NCI-H128 (cell line): ENCODE measurements around the gene MED15.
"Not testable (repeated sequence)": the region's sequence is repeated elsewhere in the genome, so short reads cannot be mapped to it uniquely, and the experiment has no call there.

Source experiments
- DNase-seq: peaks from one replicate; lab custom pipeline; 2025; ENCODE audit not compliant: unreplicated experiment; lab: John Stamatoyannopoulos, UW

Gene MED15

DNA sequence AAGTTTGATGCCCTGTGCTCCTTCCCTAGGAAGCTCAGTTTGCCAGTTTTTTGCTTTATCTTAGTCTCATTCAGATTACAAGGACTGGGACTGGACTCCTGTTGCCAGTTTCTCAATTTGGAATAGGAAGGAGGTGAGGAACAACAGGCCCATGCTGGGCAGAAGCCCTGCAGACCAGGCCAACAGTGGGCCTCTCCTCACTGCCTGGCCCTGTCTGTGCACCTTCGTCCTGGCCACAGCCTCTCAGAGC lies 23.7 kb downstream of the MED15 start:
- no peak for DNase-seq

DNA sequence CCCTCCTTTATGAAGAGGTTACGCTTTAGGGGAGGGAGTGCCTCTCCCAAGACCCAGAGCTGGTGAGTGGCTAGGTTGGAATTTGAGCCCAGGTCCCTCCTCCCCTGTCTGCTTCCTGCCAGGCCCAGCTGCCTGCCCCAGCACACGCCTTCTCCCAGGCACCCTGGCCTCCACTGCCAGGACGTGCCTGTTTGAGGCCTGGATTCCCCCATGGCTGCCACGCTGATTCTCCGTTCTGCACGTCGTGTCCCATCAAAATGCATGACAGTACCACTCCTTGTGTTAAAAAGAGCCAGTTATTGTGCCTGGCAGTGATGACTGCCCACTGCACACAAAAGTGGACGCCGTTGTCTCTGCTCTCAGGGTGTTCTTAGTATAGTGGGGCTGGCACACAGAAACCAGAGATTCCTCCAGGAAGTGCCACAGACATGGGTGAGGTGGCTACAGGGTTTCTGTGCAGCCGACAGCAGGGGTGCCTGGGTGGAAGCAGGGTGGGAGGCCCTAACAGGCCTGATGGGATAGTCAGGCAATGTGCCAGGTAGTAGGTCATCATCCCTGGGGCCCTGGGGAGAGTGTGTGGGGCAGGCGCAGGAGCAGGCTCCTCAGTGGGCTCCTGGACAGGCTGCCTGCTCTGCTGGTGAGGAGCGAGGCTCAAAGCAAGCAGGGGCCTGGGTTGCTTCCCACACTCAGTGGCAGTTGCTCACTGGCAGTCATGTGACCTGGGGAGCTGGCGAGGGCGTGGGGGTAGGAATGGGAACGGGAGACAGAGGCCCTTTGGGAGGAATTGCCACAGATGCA lies 24.2 kb downstream of the MED15 start:
- no peak for DNase-seq

DNA sequence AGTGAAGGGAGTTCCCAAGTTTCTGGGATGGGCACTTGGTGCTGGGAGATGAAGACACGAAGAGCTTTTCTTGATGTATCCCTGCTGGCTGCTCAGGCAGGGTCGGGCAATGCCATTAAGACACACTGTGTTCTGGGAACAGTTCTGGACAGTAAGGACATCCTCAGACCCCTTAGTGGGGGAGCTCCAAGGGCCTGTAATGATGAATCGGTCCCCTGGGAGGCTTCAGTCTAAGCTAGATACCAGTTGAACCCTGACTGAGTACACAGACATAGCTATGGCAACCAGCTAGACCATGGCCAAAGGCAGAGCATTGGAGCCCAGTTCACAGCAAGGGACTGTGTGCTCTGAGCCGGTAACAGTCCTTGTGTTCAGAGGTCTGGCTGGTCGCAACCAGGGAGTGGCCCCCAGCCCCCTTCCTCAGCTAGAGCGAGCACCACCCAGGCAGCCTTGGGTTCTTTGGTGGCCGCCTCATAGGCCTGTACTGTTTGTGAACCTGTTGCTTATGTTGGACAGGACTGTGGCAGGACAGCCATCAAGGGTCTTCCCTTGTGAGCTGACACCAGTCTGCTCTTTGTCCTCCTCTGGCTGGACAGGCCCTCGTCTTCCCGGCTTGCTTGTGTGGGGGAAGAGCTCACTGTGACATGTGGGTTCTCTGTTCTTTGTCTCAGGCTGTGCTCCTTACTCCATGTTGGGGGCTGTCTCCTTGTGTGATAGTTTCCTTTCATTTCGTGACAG lies 25.0 kb downstream of the MED15 start:
- DNase-seq, result no peak

DNA sequence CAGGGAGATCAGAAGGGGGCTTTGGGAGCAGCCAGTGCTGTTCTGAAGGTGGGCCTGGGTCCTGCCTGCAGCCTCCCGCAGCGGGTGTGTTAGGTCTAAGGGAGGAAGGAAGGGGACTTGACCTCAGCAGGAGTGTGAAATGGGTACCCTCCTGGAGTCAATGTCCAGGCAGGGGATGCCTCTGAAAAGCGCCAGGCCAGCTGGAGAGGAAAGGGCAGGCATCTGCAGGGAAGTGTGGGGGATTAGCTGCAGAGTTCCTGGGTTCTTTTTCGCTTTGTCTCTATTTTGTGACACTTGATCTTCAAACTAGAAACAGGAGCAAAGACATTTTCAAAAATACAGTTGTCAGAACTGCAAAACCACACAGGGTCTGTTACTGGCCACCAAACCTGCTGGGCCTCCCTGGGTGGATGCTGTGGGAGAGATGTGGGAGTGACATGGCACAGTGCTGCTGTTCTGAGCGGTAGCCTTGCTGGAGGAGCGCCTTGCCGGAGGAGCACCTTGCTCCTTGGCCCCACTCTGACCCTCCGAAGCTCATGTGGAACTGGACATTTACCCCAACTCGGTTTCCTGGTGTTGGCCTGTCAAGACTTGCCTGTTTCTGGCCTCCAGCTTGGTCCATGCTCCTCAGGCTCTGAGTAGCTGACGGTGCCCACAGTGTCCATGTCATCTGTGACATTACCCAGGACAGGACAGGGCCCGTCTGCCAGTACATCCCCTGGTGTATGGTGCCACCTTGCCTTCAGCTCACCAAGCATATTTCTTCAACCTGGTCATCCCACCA lies 25.9 kb downstream of the MED15 start:
- no peak for DNase-seq

DNA sequence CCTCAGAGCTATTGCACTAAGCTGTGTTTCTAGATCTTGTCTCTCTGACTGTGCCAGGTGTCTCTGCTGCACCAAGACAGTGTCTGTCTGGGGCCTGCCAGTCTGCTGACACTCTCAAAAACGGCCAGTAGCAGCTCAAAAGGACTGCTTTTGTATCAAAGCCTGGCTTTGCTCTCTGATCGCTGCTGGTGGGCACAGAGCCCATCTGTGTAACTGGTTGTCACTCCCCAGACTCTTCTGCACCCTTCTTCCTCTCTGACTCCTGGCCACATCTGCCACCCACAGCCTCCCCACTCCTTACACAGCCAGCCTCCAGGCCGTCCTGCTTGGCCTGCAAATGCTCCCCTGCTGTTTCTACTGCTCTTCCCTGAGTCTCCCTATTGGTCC lies 26.5 kb downstream of the MED15 start:
- no peak for DNase-seq

DNA sequence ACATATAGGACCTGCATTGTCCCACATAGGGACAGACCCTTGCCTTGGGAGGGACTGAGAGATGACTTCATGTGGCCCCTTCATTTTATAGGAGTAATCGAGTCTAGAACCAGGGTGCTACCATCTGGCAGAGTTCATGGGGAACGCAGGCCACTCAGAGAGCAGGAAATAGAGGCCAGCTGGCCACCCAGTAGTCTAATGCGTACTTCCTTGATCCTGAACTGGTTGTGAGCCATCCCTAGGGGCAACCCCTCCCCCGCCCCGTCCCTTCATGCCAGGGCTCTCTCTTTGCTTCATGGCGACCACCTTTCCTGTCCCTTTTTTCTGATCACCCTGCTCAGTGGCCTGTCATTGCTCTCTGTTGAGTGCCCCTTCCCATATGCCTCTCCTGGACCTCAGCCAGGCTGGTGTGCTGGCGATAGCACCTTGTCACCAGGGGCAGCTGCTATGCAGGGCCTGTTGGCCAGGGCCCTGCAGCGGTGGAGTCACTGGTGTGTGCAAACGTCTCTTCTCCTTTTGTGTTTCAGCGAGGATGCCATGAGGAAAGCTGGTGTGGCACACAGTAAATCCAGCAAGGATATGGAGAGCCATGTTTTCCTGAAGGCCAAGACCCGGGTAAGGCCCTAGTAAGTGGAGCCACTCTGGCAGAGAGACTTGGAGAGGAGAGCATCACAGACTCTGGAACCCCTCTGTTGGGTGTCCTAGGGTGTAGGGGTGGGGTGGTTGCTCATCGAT lies 29.3 kb downstream of the MED15 start:
- DNase-seq, result no peak

DNA sequence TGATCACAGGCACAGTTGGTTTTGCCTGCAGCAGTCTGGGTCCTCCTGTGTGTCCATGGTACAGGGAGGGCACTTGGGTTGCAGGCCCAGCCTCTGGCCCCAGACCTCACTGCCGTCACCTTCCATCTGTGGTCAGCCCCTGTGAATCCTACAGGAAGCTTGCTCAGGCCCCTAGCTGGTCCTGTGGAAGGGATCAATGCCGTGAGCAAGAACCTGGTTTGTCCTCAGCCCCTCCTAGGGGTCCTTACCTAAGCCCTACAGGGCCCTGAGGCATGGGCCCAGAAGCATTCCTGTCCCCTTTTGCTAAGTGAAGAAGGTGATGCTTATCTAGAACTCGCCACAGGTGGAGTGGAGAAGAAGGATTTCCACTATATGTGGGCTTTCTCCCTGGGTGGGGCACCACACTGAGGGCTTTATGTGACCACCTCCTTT lies 29.9 kb downstream of the MED15 start:
- DNase-seq, result no peak

DNA sequence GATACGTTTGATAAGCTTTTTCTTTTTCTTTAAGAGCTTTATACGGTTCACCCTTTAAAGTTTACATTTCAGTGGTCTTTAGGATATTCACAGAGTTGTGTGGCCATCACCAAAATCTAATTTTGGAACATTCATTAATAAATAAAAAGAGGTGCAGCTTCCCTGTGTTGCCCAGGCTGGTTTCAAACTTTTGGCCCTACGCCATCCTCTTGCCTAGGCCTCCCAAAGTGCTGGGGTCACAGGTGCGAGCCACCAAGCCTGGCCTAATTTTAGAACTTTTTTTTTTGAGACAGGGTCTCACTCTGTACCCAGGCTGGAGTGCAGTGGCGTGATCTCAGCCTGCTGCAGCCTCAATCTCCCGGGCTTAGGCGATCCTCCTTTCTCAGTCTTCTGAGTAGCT lies 30.6 kb downstream of the MED15 start:
- no peak for DNase-seq

DNA sequence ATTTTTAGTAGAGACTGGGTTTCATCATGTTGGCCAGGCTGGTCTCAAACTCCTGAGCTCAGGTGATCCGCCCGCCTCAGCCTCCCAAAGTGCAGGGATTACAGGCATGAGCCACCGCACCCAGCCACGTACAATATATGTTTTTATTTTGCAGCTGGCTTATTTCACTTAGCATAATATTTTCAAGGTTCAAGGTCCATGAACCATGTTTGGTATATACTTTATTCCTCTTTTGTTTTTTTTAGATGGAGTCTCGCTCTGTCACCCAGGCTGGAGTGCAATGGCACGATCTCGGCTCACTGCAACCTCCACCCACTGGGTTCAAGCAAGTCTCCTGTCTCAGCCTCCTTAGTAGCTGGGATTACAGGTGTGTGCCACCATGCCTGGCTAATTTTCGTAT lies 31.5 kb downstream of the MED15 start:
- DNase-seq, result not testable (repeated sequence)

DNA sequence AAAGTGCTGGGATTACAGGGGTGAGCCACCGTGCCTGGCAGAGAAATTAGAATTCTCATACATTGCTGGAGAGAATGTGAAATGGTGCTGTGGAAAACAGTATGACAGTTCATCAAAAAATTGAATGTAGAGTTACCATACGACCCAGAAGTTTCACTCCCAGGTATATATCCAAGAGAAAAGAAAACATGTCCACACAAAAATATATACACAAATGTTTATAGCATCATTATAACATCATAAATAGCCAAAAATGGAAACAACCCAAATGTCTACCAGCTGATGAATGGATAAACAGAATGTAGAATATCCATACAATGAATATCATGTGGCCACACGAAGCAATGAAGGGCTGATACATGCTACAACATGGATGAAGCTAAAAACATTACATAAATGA lies 34.6 kb downstream of the MED15 start:
- no peak for DNase-seq

DNA sequence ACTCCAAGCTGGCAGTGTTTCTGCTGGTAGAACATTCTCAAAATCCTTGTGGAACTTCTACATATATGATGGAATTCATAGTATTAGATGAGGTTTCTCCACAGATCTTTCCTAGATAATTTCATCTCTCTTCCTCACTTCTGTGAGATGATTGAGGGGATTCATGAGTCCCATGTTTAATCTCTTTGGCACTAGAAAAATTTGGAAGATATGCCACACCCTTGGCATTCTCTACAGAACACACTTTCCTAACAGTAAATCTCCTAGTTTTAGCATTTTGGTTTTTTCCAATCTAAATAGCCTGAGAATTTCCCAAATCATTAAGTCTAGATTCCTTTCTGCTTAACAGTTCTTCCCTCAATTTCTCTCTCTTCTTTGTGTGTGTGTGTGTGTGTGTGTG lies 35.3 kb downstream of the MED15 start:
- no peak for DNase-seq

DNA sequence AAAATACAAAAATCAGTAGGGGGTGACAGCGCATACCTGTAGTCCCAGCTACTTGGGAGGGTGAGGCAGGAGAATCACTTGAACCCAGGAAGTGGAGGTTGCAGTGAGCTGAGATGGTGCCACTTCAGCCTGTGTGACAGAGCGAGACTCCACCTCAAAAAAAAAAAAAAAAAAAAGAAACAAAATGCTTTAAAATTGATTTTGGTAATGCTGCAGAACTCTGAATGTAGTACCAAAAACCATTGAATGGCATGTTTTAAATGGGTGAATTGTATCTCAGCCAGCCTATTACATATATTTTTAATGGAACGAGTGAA lies 37.9 kb downstream of the MED15 start:
- DNase-seq, result not testable (repeated sequence)

DNA sequence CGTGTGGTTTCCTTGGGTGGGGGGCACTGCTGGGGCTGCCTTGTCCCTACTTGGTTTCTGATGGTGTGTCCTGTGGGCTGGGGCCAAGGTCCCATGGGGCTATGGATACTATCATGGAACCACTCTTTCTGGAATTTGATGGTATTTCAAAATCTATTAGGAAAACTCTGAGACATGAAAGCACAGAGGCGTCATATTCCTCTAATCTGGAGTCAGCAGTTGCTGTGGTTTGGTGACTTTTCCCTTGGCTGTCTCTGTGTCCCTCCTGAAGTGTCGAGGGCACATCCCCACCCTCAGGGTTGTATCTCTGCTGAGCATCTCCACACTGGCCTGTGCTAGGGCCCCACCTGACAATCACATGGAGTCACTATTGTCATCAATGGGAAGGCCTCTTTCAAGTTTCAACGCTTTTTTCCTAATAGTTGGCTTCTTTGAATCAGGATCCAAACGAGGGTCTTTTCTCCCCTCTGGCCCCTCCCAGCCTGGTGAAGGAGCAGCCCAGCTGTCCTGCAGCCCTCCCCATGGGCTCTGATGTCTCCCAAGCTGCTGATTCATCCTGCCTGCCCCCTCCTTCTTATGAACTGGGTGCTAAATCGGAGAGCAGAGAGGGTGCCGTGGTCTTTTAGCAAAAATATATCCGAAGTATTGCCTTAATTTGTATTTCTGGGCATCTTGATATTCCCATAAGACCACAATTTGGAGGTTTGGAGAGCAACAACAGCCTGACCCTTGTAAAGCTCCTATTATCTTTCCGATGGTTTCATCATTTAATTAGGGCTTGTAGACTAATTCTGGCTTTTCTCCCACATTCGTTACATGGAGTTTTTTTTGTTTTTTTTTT lies 38.5 kb downstream of the MED15 start:
- DNase-seq, result no peak

DNA sequence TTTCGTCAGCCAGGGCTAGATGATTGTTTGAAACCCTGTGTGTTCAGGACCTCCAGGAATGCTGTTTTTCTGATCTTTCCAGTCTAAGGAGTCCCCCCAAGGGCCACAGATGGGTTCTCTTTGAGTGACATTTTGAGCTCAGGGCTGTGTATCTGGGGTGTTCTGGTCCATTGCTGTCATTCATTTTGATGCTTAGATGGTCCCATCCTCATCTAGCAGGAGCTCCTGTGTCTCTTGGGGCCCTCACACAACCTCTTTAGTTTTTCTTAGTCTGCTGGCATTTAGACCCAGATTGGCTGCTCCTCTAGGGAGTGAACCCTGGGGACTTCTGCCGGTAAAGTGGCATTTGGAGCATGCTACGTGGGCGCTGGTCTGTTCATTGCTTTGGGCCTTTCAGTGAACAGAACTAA lies 39.1 kb downstream of the MED15 start:
- no peak for DNase-seq

DNA sequence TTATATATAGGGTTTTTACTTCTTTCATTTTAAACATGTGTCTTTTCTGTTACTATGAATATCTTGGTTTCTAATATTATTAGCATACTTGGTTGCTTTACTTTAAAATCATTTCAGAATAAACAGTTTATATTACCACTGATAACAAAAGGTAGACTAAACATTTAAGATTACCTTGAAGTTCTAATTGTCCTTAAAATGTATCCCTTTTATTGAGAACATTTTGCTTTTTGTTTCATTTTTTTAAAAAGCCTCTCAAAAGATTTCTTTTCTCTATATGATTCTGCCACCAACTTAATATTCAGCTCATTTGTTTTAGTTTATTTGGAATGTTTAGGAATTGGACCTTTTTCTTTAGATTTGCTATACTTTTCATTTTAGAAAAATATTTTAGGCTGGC lies 39.6 kb downstream of the MED15 start:
- DNase-seq, result no peak

DNA sequence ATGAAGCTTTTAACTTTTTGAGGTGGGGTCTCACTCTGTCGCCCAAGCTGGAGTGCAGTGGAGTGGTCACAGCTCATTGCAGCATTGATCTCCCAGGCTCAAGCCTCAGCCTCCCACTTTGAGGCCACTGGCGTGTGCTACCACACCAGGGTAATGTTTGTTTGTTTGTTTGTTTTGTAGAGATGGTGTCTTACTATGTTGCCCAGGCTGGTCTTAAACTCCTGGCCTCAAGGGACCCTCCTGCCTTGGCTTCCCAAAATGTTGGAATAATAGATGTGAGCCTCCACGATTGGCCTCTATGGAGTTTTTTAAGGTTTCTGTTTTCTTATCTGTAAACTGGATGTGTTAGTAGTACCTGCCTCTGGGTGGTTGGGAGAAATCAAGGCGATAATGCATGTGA lies 41.4 kb downstream of the MED15 start:
- no peak for DNase-seq

DNA sequence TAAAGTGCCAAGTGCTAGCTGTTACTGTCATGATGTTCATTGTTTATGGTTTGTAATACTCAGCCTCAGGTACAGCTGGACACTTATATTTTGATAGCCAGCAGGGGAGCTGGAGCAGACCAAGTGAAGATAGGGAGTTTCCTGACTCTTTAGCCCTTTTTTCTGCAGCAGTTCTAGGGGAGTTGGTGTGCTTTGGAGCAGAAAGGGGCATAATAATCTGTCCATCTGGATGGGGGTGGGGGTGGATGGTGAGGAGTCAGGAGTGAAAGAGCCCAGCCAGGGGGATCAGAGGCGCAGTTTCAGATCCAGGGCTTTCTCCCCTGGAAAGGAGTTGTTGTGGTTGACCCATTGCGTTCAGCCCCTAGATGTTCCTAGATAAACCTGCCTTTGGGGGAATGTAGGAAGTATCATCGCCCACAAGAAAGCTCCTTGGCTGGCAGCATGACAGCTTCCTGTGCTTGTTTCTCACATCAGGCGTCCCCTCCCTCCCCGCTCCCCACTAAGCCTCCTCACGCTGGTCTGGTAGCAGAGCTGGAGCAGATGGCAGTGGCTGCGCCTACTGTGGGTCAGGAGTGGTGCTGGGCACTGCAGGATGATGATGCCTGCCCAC lies 41.9 kb downstream of the MED15 start:
- DNase-seq, result no peak

DNA sequence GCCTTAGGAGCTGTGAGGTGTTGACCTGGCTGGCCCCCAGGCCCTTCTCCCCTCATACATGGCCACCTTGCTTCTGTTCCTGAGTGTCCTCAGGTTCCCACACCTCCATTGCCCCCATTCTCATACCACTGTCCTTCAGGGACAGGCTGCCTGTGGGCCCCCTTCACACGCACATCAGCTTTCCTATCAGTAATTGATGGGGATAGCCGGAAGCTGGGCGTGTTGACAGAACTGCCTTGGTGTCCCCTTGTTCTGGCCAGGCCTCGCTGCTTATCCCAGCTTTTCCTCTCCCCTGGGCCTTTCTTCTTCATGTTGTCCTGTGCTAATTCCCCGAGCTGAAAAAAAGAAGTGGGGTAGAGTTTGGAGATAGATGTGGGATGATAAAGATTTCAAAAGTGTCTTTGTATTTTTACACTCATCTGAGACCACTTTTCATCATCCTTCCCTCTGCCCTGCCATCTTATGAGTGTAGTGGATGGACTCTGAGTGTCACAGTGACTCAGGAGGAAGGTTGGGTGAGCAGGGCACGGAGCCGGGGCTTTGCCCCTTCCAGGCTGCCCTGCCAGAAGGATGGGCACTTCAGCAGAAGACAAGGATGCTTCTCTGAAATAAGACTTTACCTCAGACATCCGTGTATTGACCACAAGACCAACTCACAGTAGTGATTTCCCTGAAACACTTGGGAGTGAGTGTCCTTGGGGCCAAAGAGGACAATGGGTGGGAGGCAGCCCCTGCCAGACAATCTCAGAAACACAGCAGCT lies 42.8 kb downstream of the MED15 start:
- no peak for DNase-seq
